Measurements from ENCODE around the gene SMYD3.

SMYD3 gene

DNA sequence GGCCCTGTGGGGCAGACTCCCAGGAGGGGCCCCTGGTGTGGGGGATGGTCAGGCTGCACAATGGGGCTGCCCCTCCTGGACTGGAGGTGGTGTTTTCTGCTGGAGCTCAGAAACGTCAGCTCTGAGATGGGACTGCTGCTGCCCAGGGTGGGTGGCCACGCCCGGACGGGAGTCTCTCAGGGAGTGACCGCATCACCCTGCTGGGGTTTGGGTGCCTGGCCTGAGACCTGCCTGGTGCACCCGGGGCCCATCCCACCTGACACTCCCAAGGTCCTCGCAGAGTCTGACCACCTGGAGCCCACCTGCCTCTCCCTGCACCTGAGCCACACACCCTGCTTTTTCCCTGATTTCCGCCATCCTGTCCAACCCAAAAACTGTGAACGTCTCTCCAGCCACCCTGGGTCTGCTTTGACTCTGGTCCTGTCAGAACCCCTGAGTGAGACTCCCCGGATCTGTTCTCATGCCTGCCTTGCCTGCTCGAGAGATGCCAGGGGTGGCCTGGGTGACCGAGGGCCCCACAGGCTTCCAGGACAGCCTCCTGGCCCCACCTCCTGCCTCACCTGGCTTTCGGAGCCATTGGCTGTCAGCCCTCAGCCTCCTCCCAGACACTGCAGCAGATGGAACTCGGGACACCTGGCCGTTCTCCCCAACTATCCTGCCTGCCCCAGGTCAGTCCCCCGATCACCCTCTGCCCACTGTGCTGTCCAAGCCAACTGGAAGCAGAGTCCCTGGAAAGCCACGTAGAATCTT lies 11.6 kb upstream of the SMYD3 start:
- Histone ChIP-seq H3K4me2 (ENCODE audit: low read depth, low read length) (no peak overlapping the region), H3K79me2 (ENCODE audit: low read length) (no peaks in the 10 kb centered on the region), H3K9ac (ENCODE audit: low read length) (no peak overlapping the region), H3K27ac (ENCODE audit: low read length) (no peak overlapping the region), H3K9me2 (replicated peaks; ENCODE audit: insufficient read depth, low read length) (no peaks in the 10 kb centered on the region), H3K36me3 (replicated peaks; ENCODE audit: insufficient read depth, low read length) (no peaks in the 10 kb centered on the region), H4K20me1 (ENCODE audit: insufficient read depth, low read length) (no peaks in the 10 kb centered on the region), H3K27me3 (replicated peaks; ENCODE audit: insufficient read depth, low read length) (no peaks in the 10 kb centered on the region), H3K9me3 (replicated peaks; ENCODE audit: insufficient read depth, low read length) (no peaks in the 10 kb centered on the region), H3F3A (ENCODE audit: insufficient read depth, low read length) (0 out of 2 replicates have a peak, but pooled peaks cover 5% of the 10 kb centered on the region), H3K4me3 (ENCODE audit: low read length) (no peak overlapping the region), H3K4me1 (ENCODE audit: low read length) (peaks cover 6% of the 10 kb centered on the region), H2AFZ (ENCODE audit: low read length) (no peak overlapping the region)
- DNase-seq: no peak
- TF ChIP-seq, protein P1, sequence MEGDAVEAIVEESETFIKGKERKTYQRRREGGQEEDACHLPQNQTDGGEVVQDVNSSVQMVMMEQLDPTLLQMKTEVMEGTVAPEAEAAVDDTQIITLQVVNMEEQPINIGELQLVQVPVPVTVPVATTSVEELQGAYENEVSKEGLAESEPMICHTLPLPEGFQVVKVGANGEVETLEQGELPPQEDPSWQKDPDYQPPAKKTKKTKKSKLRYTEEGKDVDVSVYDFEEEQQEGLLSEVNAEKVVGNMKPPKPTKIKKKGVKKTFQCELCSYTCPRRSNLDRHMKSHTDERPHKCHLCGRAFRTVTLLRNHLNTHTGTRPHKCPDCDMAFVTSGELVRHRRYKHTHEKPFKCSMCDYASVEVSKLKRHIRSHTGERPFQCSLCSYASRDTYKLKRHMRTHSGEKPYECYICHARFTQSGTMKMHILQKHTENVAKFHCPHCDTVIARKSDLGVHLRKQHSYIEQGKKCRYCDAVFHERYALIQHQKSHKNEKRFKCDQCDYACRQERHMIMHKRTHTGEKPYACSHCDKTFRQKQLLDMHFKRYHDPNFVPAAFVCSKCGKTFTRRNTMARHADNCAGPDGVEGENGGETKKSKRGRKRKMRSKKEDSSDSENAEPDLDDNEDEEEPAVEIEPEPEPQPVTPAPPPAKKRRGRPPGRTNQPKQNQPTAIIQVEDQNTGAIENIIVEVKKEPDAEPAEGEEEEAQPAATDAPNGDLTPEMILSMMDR (IDR thresholded peaks at IDR 0.05; ENCODE audit: low read length): no peak
- TF ChIP-seq EZH2phosphoT487 (IDR thresholded peaks at IDR 0.05; ENCODE audit: low read length): no peak
- TF ChIP-seq EZH2 (optimal IDR thresholded peaks at IDR 0.05; ENCODE audit: low read depth, low read length): no peak

DNA sequence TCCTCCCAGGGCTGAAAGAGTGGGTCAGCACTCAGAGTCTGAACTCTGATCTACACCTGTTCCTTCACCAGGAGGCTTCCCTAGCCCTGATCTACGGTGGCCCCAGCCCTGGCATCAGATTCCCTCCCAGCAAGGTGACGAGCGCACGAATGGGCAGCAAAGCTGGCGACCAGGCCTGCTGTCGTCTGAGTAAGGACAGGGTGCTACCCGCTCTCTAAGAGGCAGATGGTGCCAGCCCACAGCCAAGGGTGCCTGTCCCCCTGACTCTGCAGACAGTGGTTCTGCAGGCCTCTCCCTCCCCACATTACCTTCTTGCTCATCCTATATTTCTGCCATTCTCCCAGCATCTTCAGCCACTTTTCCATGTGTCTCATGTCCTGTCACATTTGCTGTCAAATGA lies 10.3 kb upstream of the SMYD3 start:
- H3K79me2 ChIP-seq (ENCODE audit: low read length): no peaks in the 10 kb centered on the region
- no peaks in the 10 kb centered on the region for H3K9me2 ChIP-seq (replicated peaks; ENCODE audit: insufficient read depth, low read length)
- DNase-seq: no peak
- TF ChIP-seq EZH2 (optimal IDR thresholded peaks at IDR 0.05; ENCODE audit: low read depth, low read length) (no peak), EZH2phosphoT487 (IDR thresholded peaks at IDR 0.05; ENCODE audit: low read length) (no peak)
- TF ChIP-seq, protein P1 (IDR thresholded peaks at IDR 0.05; ENCODE audit: low read length): no peak
- H3F3A ChIP-seq (ENCODE audit: insufficient read depth, low read length): 0 out of 2 replicates have a peak, but pooled peaks cover 5% of the 10 kb centered on the region
- H3K27ac ChIP-seq (ENCODE audit: low read length): no peak overlapping the region
- H2AFZ ChIP-seq (ENCODE audit: low read length): no peak overlapping the region
- H3K27me3 ChIP-seq (replicated peaks; ENCODE audit: insufficient read depth, low read length): no peaks in the 10 kb centered on the region
- H3K4me2 ChIP-seq (ENCODE audit: low read depth, low read length): no peak overlapping the region
- H3K9me3 ChIP-seq (replicated peaks; ENCODE audit: insufficient read depth, low read length): no peaks in the 10 kb centered on the region
- H3K9ac ChIP-seq (ENCODE audit: low read length): no peak overlapping the region
- no peak overlapping the region for H3K4me3 ChIP-seq (ENCODE audit: low read length)
- no peaks in the 10 kb centered on the region for H3K36me3 ChIP-seq (replicated peaks; ENCODE audit: insufficient read depth, low read length)
- peaks cover 6% of the 10 kb centered on the region for H3K4me1 ChIP-seq (ENCODE audit: low read length)
- H4K20me1 ChIP-seq (ENCODE audit: insufficient read depth, low read length): no peaks in the 10 kb centered on the region

DNA sequence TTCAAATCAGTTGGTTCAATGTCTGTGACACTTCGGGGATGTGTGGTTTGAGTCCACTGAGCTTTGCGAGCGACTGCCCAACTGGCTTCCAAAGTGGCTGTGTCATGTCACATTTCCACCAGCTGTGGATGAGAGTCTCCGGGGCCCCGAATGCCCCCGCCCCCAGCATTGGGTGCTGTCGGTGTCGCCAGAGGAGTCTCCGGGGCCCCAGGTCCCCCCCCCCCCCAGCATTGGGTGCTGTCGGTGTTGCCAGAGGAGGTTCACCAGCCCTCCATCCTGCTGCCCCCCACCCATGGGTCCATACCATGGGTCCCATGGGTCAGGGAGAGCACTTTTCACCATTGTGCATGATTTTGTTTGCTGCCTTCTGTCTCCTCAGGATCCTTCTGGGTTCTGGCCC lies 9.0 kb upstream of the SMYD3 start:
- no peak for DNase-seq
- Histone ChIP-seq H3K27me3 (replicated peaks; ENCODE audit: insufficient read depth, low read length) (no peaks in the 10 kb centered on the region), H3K9me3 (replicated peaks; ENCODE audit: insufficient read depth, low read length) (no peaks in the 10 kb centered on the region), H3K27ac (ENCODE audit: low read length) (no peak overlapping the region), H2AFZ (ENCODE audit: low read length) (no peak overlapping the region), H4K20me1 (ENCODE audit: insufficient read depth, low read length) (no peaks in the 10 kb centered on the region), H3K79me2 (ENCODE audit: low read length) (no peaks in the 10 kb centered on the region), H3K4me3 (ENCODE audit: low read length) (no peak overlapping the region), H3K4me2 (ENCODE audit: low read depth, low read length) (no peak overlapping the region), H3K4me1 (ENCODE audit: low read length) (peaks cover 6% of the 10 kb centered on the region), H3K36me3 (replicated peaks; ENCODE audit: insufficient read depth, low read length) (no peaks in the 10 kb centered on the region), H3K9me2 (replicated peaks; ENCODE audit: insufficient read depth, low read length) (no peaks in the 10 kb centered on the region), H3F3A (ENCODE audit: insufficient read depth, low read length) (0 out of 2 replicates have a peak, but pooled peaks cover 5% of the 10 kb centered on the region), H3K9ac (ENCODE audit: low read length) (no peak overlapping the region)
- TF ChIP-seq EZH2 (optimal IDR thresholded peaks at IDR 0.05; ENCODE audit: low read depth, low read length) (no peak), EZH2phosphoT487 (IDR thresholded peaks at IDR 0.05; ENCODE audit: low read length) (no peak)
- TF ChIP-seq, protein P1 (IDR thresholded peaks at IDR 0.05; ENCODE audit: low read length): no peak
